ENCODE measurements around the gene CNTNAP5. TPM values are rescaled to one million over a fixed set of nuclear protein-coding genes. Genes with fewer than 3 reads are reported as not detected.
A peak's percentile ranks its signal among the peaks of the same experiment; 100 is the strongest.

Gene CNTNAP5
- total and polyA plus RNA-seq, 9 of the 15 experiments (the other 6 are each of a cell fraction or from before 2014, with no cell fraction given), result not detected

GRCh38 chr2:124763611-124764010 is 738.5 kb downstream of the CNTNAP5 start:
- Histone ChIP-seq H3K27me3 (ENCODE audit: control insufficient read depth in 2 of 2, insufficient read depth in 2 of 2, low read length in 2 of 2) (no peaks in the 10 kb centered on the region), H4K20me1 (replicated peaks; ENCODE audit: control insufficient read depth, insufficient read depth, low read length) (no peaks in the 10 kb centered on the region), H3K4me1 (replicated peaks in 1 of 2; ENCODE audit: control insufficient read depth in 2 of 2, insufficient read depth in 2 of 2, low read length in 2 of 2) (no peaks in the 10 kb centered on the region), H3K9ac (ENCODE audit: insufficient read depth in 1 of 2, low read depth in 2 of 2, low read length in 2 of 2) (no peak overlapping the region), H3K79me2 (ENCODE audit: control insufficient read depth, insufficient read depth, low read length) (no peaks in the 10 kb centered on the region), H3K9me1 (ENCODE audit: control insufficient read depth, insufficient read depth, low read length) (no peaks in the 10 kb centered on the region), H3K27ac (ENCODE audit: extremely low read depth, low read depth, low read length) (no peak overlapping the region), H3K9me3 (replicated peaks; ENCODE audit: control insufficient read depth, insufficient read depth, low read depth, low read length) (0 out of 2 replicates have a peak, but pooled peaks cover 3% of the 10 kb centered on the region), H3K4me3 (no peak overlapping the region), H2AFZ (ENCODE audit: low read depth, low read length) (no peak overlapping the region), H3K36me3 (ENCODE audit: control insufficient read depth, insufficient read depth, low read length) (no peaks in the 10 kb centered on the region), H3K4me2 (ENCODE audit: insufficient read depth, low read length) (no peak overlapping the region)
- in situ Hi-C loops (cut with MboI) (no loop called here), intact Hi-C loops (cut with micrococcal nuclease) (no loop called here)
- CTCF ChIA-PET (ENCODE audit: low intra/inter-chr PET ratio), result no interaction called here
- no peak for DNase-seq (ENCODE audit: extremely low read depth in 1 of 4, low spot score in 3 of 4)
- TF ChIP-seq SREBF2 (CRISPR knock-in tag; IDR thresholded peaks at IDR 0.05) (no peak), RFX1 (IDR thresholded peaks at IDR 0.05) (peak; percentile 23; the same call in 1 of the 2 replicates)
- 0% methylated on average over 9 of the region's 9 CpGs for WGBS (ENCODE audit: insufficient coverage, low coverage, missing lambda C conversion rate)
- BruUV-seq (replicated peaks), result no TSS peak
- no peak for ATAC-seq
- POLR2A ChIA-PET, result no interaction called here
- no peak for FAIRE-seq

GRCh38 chr2:124774781-124775180 is 749.7 kb downstream of the CNTNAP5 start:
- FAIRE-seq (no peak), ATAC-seq (no peak), DNase-seq (ENCODE audit: extremely low read depth in 1 of 4, low spot score in 3 of 4) (no peak)
- H3K9me3 ChIP-seq (replicated peaks; ENCODE audit: control insufficient read depth, insufficient read depth, low read depth, low read length), result no peaks in the 10 kb centered on the region
- H2AFZ ChIP-seq (ENCODE audit: low read depth, low read length), result no peak overlapping the region
- H3K9ac ChIP-seq (ENCODE audit: insufficient read depth in 1 of 2, low read depth in 2 of 2, low read length in 2 of 2), result no peak overlapping the region
- H3K27ac ChIP-seq (ENCODE audit: extremely low read depth, low read depth, low read length), result no peak overlapping the region
- no peaks in the 10 kb centered on the region for H4K20me1 ChIP-seq (replicated peaks; ENCODE audit: control insufficient read depth, insufficient read depth, low read length)
- in situ Hi-C loops (cut with MboI), result no loop called here
- H3K9me1 ChIP-seq (ENCODE audit: control insufficient read depth, insufficient read depth, low read length), result no peaks in the 10 kb centered on the region
- no peak overlapping the region for H3K4me2 ChIP-seq (ENCODE audit: insufficient read depth, low read length)
- ChIA-PET CTCF (ENCODE audit: low intra/inter-chr PET ratio) (no interaction called here), POLR2A (interaction anchor here (0.6 kb wide), 1 partner anchor 385 kb away, joined by 3 read pairs; no protein-coding TSS in a partner anchor)
- 4% methylated on average over 5 of the region's 5 CpGs for WGBS (ENCODE audit: insufficient coverage, low coverage, missing lambda C conversion rate)
- H3K4me1 ChIP-seq (replicated peaks in 1 of 2; ENCODE audit: control insufficient read depth in 2 of 2, insufficient read depth in 2 of 2, low read length in 2 of 2), result no peaks in the 10 kb centered on the region
- H3K27me3 ChIP-seq (ENCODE audit: control insufficient read depth in 2 of 2, insufficient read depth in 2 of 2, low read length in 2 of 2), result no peaks in the 10 kb centered on the region
- H3K79me2 ChIP-seq (ENCODE audit: control insufficient read depth, insufficient read depth, low read length), result no peaks in the 10 kb centered on the region
- no peak overlapping the region for H3K4me3 ChIP-seq
- intact Hi-C loops (cut with micrococcal nuclease), result no loop called here
- TF ChIP-seq ZNF408 (CRISPR knock-in tag; IDR thresholded peaks at IDR 0.05; ENCODE audit: low read depth), result no peak
- TF ChIP-seq SPI1 (IDR thresholded peaks at IDR 0.05; ENCODE audit: borderline replicate concordance, low read depth, low read length), result no peak
- no peak for TF ChIP-seq FOXJ3 (CRISPR knock-in tag; IDR thresholded peaks at IDR 0.05)
- TF ChIP-seq NEUROD1 (IDR thresholded peaks at IDR 0.05; ENCODE audit: borderline replicate concordance, low read depth, low read length, partially characterized antibody), result no peak
- TF ChIP-seq SMAD3 (CRISPR knock-in tag; conservative IDR thresholded peaks at IDR 0.05), result no peak
- no peak for TF ChIP-seq FOSL1 (tag; conservative IDR thresholded peaks at IDR 0.05)
- BruUV-seq (replicated peaks), result no TSS peak
- H3K36me3 ChIP-seq (ENCODE audit: control insufficient read depth, insufficient read depth, low read length), result no peaks in the 10 kb centered on the region

Data from K562 (cell line).